ENCODE data around the gene KDM1A. TPM values are rescaled to one million over a fixed set of nuclear protein-coding genes. Genes with fewer than 3 reads are reported as not detected.
"Not testable (repeated sequence)": the region's sequence is repeated elsewhere in the genome, so short reads cannot be mapped to it uniquely, and the experiment has no call there.

Gene KDM1A
- total and polyA plus RNA-seq, 7 experiments from 2014 or later: 40.6 to 62.1 (median 48.4) TPM

DNA sequence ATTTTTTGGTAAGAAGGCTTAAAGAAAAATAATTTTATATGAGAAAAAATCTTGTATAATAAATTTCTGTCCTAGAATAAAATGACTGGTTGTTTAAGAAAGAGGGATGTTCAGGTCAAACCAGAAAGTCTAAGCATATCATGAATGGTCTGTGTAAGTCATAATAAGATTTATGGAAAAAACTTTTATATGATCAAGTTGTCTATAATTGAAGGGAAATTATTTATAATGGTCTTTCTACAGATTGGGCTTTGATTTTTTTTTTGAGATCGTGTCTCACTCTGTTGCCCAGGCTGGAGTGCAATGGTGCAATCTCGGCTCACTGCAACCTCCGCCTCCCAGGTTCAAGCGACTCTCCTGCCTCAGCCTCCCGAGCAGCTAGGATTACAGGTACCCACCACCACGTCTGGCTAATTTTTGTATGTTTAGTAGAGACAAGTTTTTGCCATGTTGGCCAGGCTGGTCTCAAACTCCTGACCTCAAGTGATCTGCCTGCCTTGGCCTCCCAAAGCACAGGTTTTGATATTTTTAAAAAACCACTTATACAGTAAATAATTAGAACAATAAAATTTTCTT, 26.0 kb upstream of the KDM1A start:
- H3K4me3 ChIP-seq (ENCODE audit: low read length); H3K9me3 ChIP-seq (ENCODE audit: control insufficient read depth in 2 of 3, low read length in 3 of 3); DNase-seq; H3K36me3 ChIP-seq (ENCODE audit: control insufficient read depth in 2 of 3, insufficient read depth in 3 of 3, low read length in 3 of 3); H3K27ac ChIP-seq (ENCODE audit: low read depth, low read length); intact Hi-C loops (cut with micrococcal nuclease); H3K36me3 Mint-ChIP-seq; POLR2A ChIA-PET; H3K4me1 Mint-ChIP-seq; H3K27ac Mint-ChIP-seq; ATAC-seq; H3K27me3 ChIP-seq (ENCODE audit: control insufficient read depth in 2 of 2, insufficient read depth in 2 of 2, low read length in 2 of 2); H3K4me3 Mint-ChIP-seq; H3K4me1 ChIP-seq (ENCODE audit: control insufficient read depth in 2 of 2, insufficient read depth in 2 of 2, low read length in 2 of 2); H3K27me3 Mint-ChIP-seq; CTCF ChIA-PET: not testable (repeated sequence)
- peaks cover 0 to 18% (median 5%) of the 10 kb centered on the region in 11 donors for H3K9me3 Mint-ChIP-seq

DNA sequence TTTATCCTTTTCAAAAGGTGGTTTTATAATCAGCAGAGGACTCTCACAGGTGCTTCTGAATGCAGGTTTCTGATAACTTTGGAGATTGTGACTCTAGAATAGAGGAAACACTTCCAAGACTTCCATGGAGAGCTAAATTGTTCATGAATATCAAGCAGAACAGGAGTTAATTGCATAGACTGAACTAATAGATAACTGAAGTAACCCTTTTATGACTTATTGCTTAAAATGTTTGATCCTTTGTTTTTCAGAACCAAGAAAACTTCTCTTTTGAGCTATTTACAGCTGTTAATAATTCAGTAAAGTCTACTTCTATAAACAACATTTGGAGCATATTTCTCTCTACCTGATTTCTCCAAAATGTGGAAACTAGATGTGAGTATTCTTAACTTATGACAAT, 23.5 kb upstream of the KDM1A start:
- Histone ChIP-seq H3K4me3 (ENCODE audit: low read length) (no peak overlapping the region), H3K27me3 (ENCODE audit: control insufficient read depth in 2 of 2, insufficient read depth in 2 of 2, low read length in 2 of 2) (no peaks in the 10 kb centered on the region), H3K27ac (ENCODE audit: low read depth, low read length) (no peak overlapping the region), H3K4me1 (ENCODE audit: control insufficient read depth in 2 of 2, insufficient read depth in 2 of 2, low read length in 2 of 2) (no peaks in the 10 kb centered on the region), H3K9me3 (ENCODE audit: control insufficient read depth in 2 of 3, low read length in 3 of 3) (peaks cover 0 to 8% (median 0%) of the 10 kb centered on the region in 3 experiments), H3K36me3 (ENCODE audit: control insufficient read depth in 2 of 3, insufficient read depth in 3 of 3, low read length in 3 of 3) (no peaks in the 10 kb centered on the region)
- no peak overlapping the region for H3K27ac Mint-ChIP-seq
- no peaks in the 10 kb centered on the region for H3K27me3 Mint-ChIP-seq
- H3K4me3 Mint-ChIP-seq: no peak overlapping the region
- no peak for ATAC-seq
- POLR2A ChIA-PET: no interaction called here
- DNase-seq: no peak
- H3K9me3 Mint-ChIP-seq: peaks cover 0 to 18% (median 5%) of the 10 kb centered on the region in 11 donors
- no peaks in the 10 kb centered on the region for H3K36me3 Mint-ChIP-seq
- no peaks in the 10 kb centered on the region for H3K4me1 Mint-ChIP-seq
- CTCF ChIA-PET: interaction anchor here (0.5 kb wide), 1 partner anchor 11 kb away, joined by 3 read pairs; no protein-coding TSS in a partner anchor
- intact Hi-C loops (cut with micrococcal nuclease): no loop called here

DNA sequence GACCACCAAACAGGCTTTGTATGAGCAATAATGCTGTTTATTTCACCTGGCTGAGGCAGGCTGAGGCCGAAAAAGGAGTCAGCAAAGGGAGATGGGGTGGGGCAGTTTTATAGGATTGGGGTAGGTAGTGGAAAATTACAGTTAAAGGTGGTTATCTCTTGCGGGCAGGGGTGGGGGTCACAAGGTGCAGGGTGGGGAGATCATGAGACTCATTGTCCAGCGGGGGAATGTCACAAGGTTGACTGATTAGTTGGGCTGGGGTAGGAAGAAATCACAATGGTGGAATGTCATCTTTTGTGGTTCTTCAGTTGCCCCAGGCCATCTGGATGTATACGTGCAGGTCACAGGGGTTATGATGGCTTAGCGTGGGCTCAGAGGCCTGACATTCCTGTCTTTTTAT, 21.7 kb upstream of the KDM1A start:
- CTCF ChIA-PET; H3K27ac ChIP-seq (ENCODE audit: low read depth, low read length); DNase-seq; H3K4me3 ChIP-seq (ENCODE audit: low read length); H3K4me1 Mint-ChIP-seq; intact Hi-C loops (cut with micrococcal nuclease); ATAC-seq; H3K27ac Mint-ChIP-seq; H3K4me3 Mint-ChIP-seq; H3K36me3 ChIP-seq (ENCODE audit: control insufficient read depth in 2 of 3, insufficient read depth in 3 of 3, low read length in 3 of 3); H3K4me1 ChIP-seq (ENCODE audit: control insufficient read depth in 2 of 2, insufficient read depth in 2 of 2, low read length in 2 of 2); H3K36me3 Mint-ChIP-seq; H3K9me3 ChIP-seq (ENCODE audit: control insufficient read depth in 2 of 3, low read length in 3 of 3); H3K27me3 Mint-ChIP-seq; POLR2A ChIA-PET; H3K27me3 ChIP-seq (ENCODE audit: control insufficient read depth in 2 of 2, insufficient read depth in 2 of 2, low read length in 2 of 2): not testable (repeated sequence)
- H3K9me3 Mint-ChIP-seq: peaks cover 0 to 18% (median 5%) of the 10 kb centered on the region in 11 donors

DNA sequence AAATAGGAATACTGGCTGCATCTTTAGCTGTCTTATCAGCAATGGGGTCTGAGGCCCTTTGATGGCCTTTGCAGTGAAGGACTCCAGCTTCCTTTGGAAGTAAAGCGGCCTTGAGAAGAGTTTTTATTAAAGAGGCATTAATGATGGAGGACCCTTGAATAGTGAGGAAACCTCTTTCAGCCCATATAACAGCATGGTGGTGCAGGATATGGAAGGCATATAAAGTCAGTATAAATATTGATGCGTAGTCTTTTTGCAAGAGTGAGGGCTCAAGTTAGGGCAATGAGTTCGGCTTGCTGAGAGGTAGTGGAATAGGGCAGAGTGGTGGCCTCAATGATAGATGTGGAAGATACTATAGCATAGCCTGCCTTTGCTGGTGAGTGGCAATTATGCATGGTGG, 19.1 kb upstream of the KDM1A start:
- H3K36me3 ChIP-seq (ENCODE audit: control insufficient read depth in 2 of 3, insufficient read depth in 3 of 3, low read length in 3 of 3); H3K36me3 Mint-ChIP-seq; intact Hi-C loops (cut with micrococcal nuclease); H3K4me1 ChIP-seq (ENCODE audit: control insufficient read depth in 2 of 2, insufficient read depth in 2 of 2, low read length in 2 of 2); ATAC-seq; H3K27ac Mint-ChIP-seq; H3K4me3 Mint-ChIP-seq; H3K9me3 Mint-ChIP-seq; H3K4me3 ChIP-seq (ENCODE audit: low read length); H3K27me3 ChIP-seq (ENCODE audit: control insufficient read depth in 2 of 2, insufficient read depth in 2 of 2, low read length in 2 of 2); H3K27ac ChIP-seq (ENCODE audit: low read depth, low read length); H3K4me1 Mint-ChIP-seq; POLR2A ChIA-PET; H3K27me3 Mint-ChIP-seq; CTCF ChIA-PET; DNase-seq; H3K9me3 ChIP-seq (ENCODE audit: control insufficient read depth in 2 of 3, low read length in 3 of 3): not testable (repeated sequence)

DNA sequence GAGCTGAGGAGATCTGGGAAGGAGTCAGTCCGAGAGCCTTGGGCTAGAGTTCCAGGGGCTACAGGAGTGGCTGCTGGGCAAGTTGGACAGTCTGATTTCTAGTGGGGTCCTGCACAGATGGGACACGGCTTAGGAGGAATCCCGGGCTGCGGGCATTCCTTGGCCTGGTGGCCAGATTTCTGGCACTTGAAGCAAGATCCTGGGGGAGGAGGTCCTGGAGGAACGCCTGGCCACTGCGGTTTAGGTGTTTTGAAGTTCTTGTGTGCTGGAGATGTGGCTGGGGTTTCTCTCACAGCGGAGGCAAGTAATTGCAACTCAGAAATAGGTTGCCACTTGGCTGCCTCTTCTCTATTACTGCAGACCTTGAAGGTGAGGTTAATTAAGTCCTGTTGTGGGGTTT, 17.1 kb upstream of the KDM1A start:
- H3K27ac ChIP-seq (ENCODE audit: low read depth, low read length); H3K9me3 Mint-ChIP-seq; H3K27me3 Mint-ChIP-seq; POLR2A ChIA-PET; H3K36me3 Mint-ChIP-seq; H3K9me3 ChIP-seq (ENCODE audit: control insufficient read depth in 2 of 3, low read length in 3 of 3); H3K36me3 ChIP-seq (ENCODE audit: control insufficient read depth in 2 of 3, insufficient read depth in 3 of 3, low read length in 3 of 3); DNase-seq; H3K4me3 Mint-ChIP-seq; intact Hi-C loops (cut with micrococcal nuclease); CTCF ChIA-PET; H3K4me3 ChIP-seq (ENCODE audit: low read length); H3K27me3 ChIP-seq (ENCODE audit: control insufficient read depth in 2 of 2, insufficient read depth in 2 of 2, low read length in 2 of 2); ATAC-seq; H3K4me1 ChIP-seq (ENCODE audit: control insufficient read depth in 2 of 2, insufficient read depth in 2 of 2, low read length in 2 of 2); H3K4me1 Mint-ChIP-seq; H3K27ac Mint-ChIP-seq: not testable (repeated sequence)

DNA sequence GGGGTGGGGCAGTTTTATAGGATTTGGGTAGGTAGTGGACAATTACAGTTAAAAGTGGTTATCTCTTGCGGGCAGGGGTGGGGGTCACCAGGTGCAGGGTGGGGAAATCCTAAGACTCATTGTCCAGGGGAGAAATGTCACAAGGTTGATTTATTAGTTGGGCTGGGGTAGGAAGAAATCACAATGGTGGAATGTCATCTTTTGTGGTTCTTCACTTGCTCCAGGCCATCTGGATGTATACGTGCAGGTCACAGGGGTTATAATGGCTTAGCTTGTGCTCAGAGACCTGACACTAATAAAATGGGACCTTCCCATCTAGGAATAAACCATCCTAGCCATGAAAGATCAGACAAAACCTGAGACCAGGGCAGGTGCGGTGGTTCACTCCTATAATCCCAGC, 15.2 kb upstream of the KDM1A start:
- Histone ChIP-seq H3K27me3 (ENCODE audit: control insufficient read depth in 2 of 2, insufficient read depth in 2 of 2, low read length in 2 of 2) (no peaks in the 10 kb centered on the region), H3K36me3 (ENCODE audit: control insufficient read depth in 2 of 3, insufficient read depth in 3 of 3, low read length in 3 of 3) (no peaks in the 10 kb centered on the region), H3K4me3 (ENCODE audit: low read length) (no peak overlapping the region), H3K4me1 (ENCODE audit: control insufficient read depth in 2 of 2, insufficient read depth in 2 of 2, low read length in 2 of 2) (no peaks in the 10 kb centered on the region), H3K27ac (ENCODE audit: low read depth, low read length) (no peak overlapping the region), H3K9me3 (ENCODE audit: control insufficient read depth in 2 of 3, low read length in 3 of 3) (peaks cover 0 to 8% (median 0%) of the 10 kb centered on the region in 3 experiments)
- H3K36me3 Mint-ChIP-seq: no peaks in the 10 kb centered on the region
- H3K27ac Mint-ChIP-seq: no peak overlapping the region
- ChIA-PET CTCF (no interaction called here), POLR2A (no interaction called here)
- DNase-seq (no peak), ATAC-seq (no peak)
- no peak overlapping the region for H3K4me3 Mint-ChIP-seq
- no peaks in the 10 kb centered on the region for H3K4me1 Mint-ChIP-seq
- H3K9me3 Mint-ChIP-seq: no peaks in the 10 kb centered on the region
- peaks cover 0 to 10% (median 4%) of the 10 kb centered on the region in 5 donors for H3K27me3 Mint-ChIP-seq
- intact Hi-C loops (cut with micrococcal nuclease): no loop called here

DNA sequence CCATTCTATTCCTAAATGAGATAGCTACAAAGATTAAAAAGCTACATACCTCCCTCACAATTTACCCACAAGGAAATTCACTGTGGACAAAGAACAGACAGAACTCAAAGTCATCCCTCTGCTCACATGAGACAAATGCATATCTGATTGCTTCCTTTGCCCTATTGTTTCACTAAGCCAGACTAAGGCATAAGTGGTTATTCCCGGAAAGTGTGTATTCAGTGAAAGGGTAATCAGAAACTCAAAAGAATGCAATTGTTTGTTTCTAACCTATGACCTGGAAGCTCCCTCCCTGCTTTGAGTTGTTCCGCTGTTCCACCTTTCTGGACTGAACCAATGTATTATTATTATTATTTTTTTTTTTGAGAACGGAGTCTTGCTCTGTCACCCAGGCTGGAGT, 14.5 kb upstream of the KDM1A start:
- intact Hi-C loops (cut with micrococcal nuclease); H3K4me3 Mint-ChIP-seq; POLR2A ChIA-PET: not testable (repeated sequence)

More for the DNA sequence above, 14.5 kb upstream of the KDM1A start:
- H3K36me3 ChIP-seq (ENCODE audit: control insufficient read depth in 2 of 3, insufficient read depth in 3 of 3, low read length in 3 of 3); H3K4me1 Mint-ChIP-seq; H3K27ac ChIP-seq (ENCODE audit: low read depth, low read length); H3K9me3 ChIP-seq (ENCODE audit: control insufficient read depth in 2 of 3, low read length in 3 of 3); H3K4me1 ChIP-seq (ENCODE audit: control insufficient read depth in 2 of 2, insufficient read depth in 2 of 2, low read length in 2 of 2); ATAC-seq; H3K4me3 ChIP-seq (ENCODE audit: low read length); H3K27me3 Mint-ChIP-seq; H3K27me3 ChIP-seq (ENCODE audit: control insufficient read depth in 2 of 2, insufficient read depth in 2 of 2, low read length in 2 of 2); CTCF ChIA-PET; H3K36me3 Mint-ChIP-seq; H3K9me3 Mint-ChIP-seq; DNase-seq: not testable (repeated sequence)
- peak overlapping the region in 1 of 9 donors; percentile 33 for H3K27ac Mint-ChIP-seq

Measured in naive thymus-derived CD4-positive, alpha-beta T cell (primary cell).